ENCODE results near the gene SLC24A5. TPM values are rescaled to one million over a fixed set of nuclear protein-coding genes. Genes with fewer than 3 reads are reported as not detected.
A peak's percentile ranks its signal among the peaks of the same experiment; 100 is the strongest.

Gene SLC24A5
- total and polyA plus RNA-seq, 7 donors, result not detected

DNA sequence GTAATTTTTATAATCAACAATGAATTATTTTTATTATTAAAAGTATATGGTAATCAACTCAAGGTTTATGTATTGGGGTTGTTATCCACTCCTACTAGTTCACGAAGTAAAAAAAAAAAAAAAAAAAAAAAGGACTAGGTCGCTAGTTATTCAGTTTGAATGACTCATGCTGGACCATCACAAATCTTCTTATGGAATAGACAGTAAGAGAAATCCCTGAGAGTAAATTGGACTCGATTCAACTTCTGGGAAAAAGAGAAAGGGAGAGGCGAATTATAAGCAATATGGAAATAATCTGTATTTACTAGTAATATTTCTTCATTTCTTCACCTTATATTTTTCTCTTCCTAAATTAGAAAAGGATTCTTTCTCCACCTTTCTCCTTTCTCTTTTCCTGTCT lies 55.3 kb downstream of the SLC24A5 start:
- Histone ChIP-seq H3K27ac (no peak overlapping the region), H3K36me3 (ENCODE audit: insufficient read depth in 1 of 2, low read depth in 1 of 2) (no peaks in the 10 kb centered on the region), H3K9me3 (no peaks in the 10 kb centered on the region), H3K4me1 (no peaks in the 10 kb centered on the region), H3K4me3 (no peak overlapping the region), H3K27me3 (ENCODE audit: insufficient read depth in 3 of 3, low read length in 2 of 3) (peaks cover 0 to 34% (median 8%) of the 10 kb centered on the region in 3 donors)
- TF ChIP-seq, protein P1, sequence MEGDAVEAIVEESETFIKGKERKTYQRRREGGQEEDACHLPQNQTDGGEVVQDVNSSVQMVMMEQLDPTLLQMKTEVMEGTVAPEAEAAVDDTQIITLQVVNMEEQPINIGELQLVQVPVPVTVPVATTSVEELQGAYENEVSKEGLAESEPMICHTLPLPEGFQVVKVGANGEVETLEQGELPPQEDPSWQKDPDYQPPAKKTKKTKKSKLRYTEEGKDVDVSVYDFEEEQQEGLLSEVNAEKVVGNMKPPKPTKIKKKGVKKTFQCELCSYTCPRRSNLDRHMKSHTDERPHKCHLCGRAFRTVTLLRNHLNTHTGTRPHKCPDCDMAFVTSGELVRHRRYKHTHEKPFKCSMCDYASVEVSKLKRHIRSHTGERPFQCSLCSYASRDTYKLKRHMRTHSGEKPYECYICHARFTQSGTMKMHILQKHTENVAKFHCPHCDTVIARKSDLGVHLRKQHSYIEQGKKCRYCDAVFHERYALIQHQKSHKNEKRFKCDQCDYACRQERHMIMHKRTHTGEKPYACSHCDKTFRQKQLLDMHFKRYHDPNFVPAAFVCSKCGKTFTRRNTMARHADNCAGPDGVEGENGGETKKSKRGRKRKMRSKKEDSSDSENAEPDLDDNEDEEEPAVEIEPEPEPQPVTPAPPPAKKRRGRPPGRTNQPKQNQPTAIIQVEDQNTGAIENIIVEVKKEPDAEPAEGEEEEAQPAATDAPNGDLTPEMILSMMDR (IDR thresholded peaks at IDR 0.05), result no peak
- intact Hi-C loops (cut with DNase I), result no loop called here
- 79 to 85% (median 83%) methylated on average over 4 of the region's 4 CpGs for WGBS, 3 donors
- ATAC-seq, result no peak
- DNase-seq, result no peak

DNA sequence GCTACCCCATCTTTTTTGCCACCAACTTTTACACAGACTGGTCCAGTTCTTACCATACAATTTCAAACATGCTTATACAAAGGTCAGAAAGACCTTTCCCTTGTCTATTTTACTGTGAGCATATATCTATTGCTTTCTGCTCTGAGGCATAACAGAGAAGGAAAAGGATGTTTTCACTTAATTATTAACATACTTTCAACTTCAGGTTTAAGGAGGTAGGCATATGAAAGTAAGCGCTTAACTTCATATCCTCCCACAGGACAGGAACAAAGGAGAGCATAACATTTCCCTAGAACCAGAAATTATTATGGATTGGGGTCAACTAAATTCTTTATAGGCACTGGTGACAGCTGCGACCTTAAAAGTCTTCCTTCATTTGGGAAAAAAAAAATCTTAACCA lies 56.2 kb downstream of the SLC24A5 start:
- ATAC-seq (no peak), DNase-seq (no peak)
- 50 to 56% (median 52%) methylated on average over 2 of the region's 2 CpGs for WGBS, 3 donors
- Histone ChIP-seq H3K27ac (no peak overlapping the region), H3K27me3 (ENCODE audit: insufficient read depth in 3 of 3, low read length in 2 of 3) (peaks cover 0 to 34% (median 8%) of the 10 kb centered on the region in 3 donors), H3K4me3 (peak overlapping the region; percentile 71), H3K9me3 (no peaks in the 10 kb centered on the region), H3K4me1 (no peaks in the 10 kb centered on the region), H3K36me3 (ENCODE audit: insufficient read depth in 1 of 2, low read depth in 1 of 2) (no peaks in the 10 kb centered on the region)
- intact Hi-C loops (cut with DNase I), result no loop called here
- TF ChIP-seq, protein P1 (IDR thresholded peaks at IDR 0.05), result no peak

DNA sequence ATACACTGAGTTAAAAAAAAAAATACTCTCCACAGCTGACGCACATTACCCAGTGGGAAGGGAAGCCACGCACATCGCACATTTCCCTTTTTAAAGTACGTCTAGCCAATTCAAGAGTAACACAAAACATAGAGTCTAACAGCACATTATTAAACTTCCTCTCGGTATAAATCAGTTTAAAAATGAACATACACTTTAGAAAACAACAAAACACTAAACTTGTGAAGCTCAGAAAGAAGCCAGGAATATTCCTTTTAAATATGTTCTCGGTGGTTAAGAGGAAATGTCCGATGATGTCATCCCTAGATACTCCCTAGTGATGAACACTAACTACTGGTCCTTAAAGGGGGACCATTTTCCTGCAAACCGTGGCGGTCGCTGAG lies 56.6 kb downstream of the SLC24A5 start:
- Histone ChIP-seq H3K36me3 (ENCODE audit: insufficient read depth in 1 of 2, low read depth in 1 of 2) (no peaks in the 10 kb centered on the region), H3K4me1 (no peaks in the 10 kb centered on the region), H3K9me3 (no peaks in the 10 kb centered on the region), H3K27me3 (ENCODE audit: insufficient read depth in 3 of 3, low read length in 2 of 3) (peaks cover 0 to 34% (median 8%) of the 10 kb centered on the region in 3 donors), H3K4me3 (peak overlapping the region; percentile 71), H3K27ac (no peak overlapping the region)
- no peak for DNase-seq
- ATAC-seq, result peak in 3 of 4 donors; percentile 33 to 53 (median 39)
- TF ChIP-seq, protein P1 (IDR thresholded peaks at IDR 0.05), result no peak
- WGBS, 3 donors, result 2 to 3% (median 2%) methylated on average over 10 of the region's 10 CpGs
- intact Hi-C loops (cut with DNase I), result no loop called here

DNA sequence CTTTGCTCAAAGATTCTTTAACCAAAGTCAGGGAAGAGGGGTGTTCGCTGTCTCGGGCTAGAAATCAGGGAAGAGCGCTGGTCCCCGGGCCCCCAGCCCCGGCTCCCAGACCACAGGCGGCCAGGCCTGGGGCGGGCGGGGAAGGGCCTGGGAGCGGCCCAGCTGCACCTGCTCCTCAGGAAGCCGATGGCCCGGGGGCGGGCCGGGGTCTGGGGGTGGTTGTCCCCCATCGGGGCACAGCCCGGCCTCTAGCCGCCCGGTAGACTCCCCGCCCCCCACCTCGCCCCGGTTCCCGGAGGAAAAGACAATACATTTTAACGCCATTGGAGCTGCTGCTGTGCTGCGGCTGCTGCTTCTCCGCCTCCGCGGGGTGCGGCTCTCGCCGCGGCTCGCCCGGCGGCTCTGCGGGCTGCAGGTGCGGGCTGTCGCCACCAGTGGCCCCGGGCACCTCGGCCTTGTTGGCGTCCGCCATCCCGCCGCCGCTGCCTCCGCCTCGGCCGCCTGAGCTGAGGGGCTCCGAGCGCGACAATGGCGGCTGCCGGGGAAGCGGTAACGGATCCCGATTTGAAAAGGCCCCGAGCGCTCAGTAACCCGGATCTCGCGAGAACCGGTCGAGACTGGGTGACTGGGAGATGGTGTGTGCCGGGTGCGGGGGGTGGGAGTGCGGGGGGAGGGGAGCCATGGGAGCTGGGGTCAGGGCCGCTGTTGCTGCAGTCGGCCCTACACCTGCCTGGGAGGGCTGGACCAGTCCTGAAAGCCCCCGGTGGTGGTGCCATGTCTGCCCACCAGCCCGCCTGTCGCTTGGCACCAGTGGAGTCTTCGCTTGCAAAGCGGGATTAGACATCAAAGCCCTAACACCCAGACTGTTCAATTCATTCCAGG lies 57.2 kb downstream of the SLC24A5 start, which contains the start of gene MYEF2:
MYEF2 (minus strand) TSS at position 530 of the 882 bp plus-strand sequence; CDS start at position 472, 58 bp downstream.
- WGBS, 3 donors, result 2 to 4% (median 2%) methylated on average over 58 to 71 of the region's 71 CpGs
- Histone ChIP-seq H3K9me3 (no peaks in the 10 kb centered on the region), H3K36me3 (ENCODE audit: insufficient read depth in 1 of 2, low read depth in 1 of 2) (no peaks in the 10 kb centered on the region), H3K27me3 (ENCODE audit: insufficient read depth in 3 of 3, low read length in 2 of 3) (peaks cover 0 to 34% (median 10%) of the 10 kb centered on the region in 3 donors), H3K4me1 (no peaks in the 10 kb centered on the region), H3K27ac (no peak within 1 kb of the TSS), H3K4me3 (peak within 1 kb of the TSS; percentile 71)
- intact Hi-C loops (cut with DNase I), result no loop called here
- TF ChIP-seq, protein P1 (IDR thresholded peaks at IDR 0.05), result no peak
- ATAC-seq (peak in 3 of 4 donors; percentile 37 to 47 (median 40)), DNase-seq (peak; percentile 55 to 57)
